Measurements from ENCODE around the gene ROM1.
"Not testable (repeated sequence)": the region's sequence is repeated elsewhere in the genome, so short reads cannot be mapped to it uniquely, and the experiment has no call there.

Gene ROM1

GRCh38 chr11:62610403-62610802 lies 2.7 kb upstream of the ROM1 start:
- no peak for DNase-seq (ENCODE audit: low read depth, low spot score)

- no peak for DNase-seq (ENCODE audit: low read depth, low spot score)
These were observed 2.0 kb upstream of the ROM1 start for GRCh38 chr11:62610814-62611704.

GRCh38 chr11:62611705-62612365 lies 1.2 kb upstream of the ROM1 start:
- no peak for DNase-seq (ENCODE audit: low read depth, low spot score)

- DNase-seq (ENCODE audit: low read depth, low spot score): no peak
These were observed 278 bp downstream of the ROM1 start for GRCh38 chr11:62613291-62613778.

GRCh38 chr11:62614275-62614674 lies 1.2 kb downstream of the ROM1 start:
- no peak for DNase-seq (ENCODE audit: low read depth, low spot score)

- DNase-seq (ENCODE audit: low read depth, low spot score): no peak
These were observed 2.5 kb downstream of the ROM1 start for GRCh38 chr11:62615521-62615920.

GRCh38 chr11:62616957-62617356 lies 3.9 kb downstream of the ROM1 start:
- not testable (repeated sequence) for DNase-seq (ENCODE audit: low read depth, low spot score)

GRCh38 chr11:62621027-62621566 lies 8.0 kb downstream of the ROM1 start:
- DNase-seq (ENCODE audit: low read depth, low spot score): no peak

- peak; percentile 99 for DNase-seq (ENCODE audit: low read depth, low spot score)
These were observed 8.8 kb downstream of the ROM1 start, which contains the start of gene B3GAT3 for GRCh38 chr11:62621567-62622470. Gene B3GAT3, minus strand, starts transcription at chr11:62621986. Its CDS starts 39 bp downstream, at chr11:62621947.

- DNase-seq (ENCODE audit: low read depth, low spot score): no peak
These were observed 9.5 kb downstream of the ROM1 start for GRCh38 chr11:62622476-62623089.

GRCh38 chr11:62627713-62628112 lies 14.7 kb downstream of the ROM1 start:
- no peak for DNase-seq (ENCODE audit: low read depth, low spot score)

- DNase-seq (ENCODE audit: low read depth, low spot score): no peak
These were observed 19.4 kb downstream of the ROM1 start for GRCh38 chr11:62632492-62632891.

- DNase-seq (ENCODE audit: low read depth, low spot score): no peak
These were observed 31.2 kb downstream of the ROM1 start for GRCh38 chr11:62644220-62644619.

GRCh38 chr11:62645671-62645945 lies 32.6 kb downstream of the ROM1 start:
- no peak for DNase-seq (ENCODE audit: low read depth, low spot score)

- DNase-seq (ENCODE audit: low read depth, low spot score): peak; percentile 99
These were observed 33.1 kb downstream of the ROM1 start, which contains the start of gene GANAB for GRCh38 chr11:62645946-62646824. Gene GANAB, minus strand, starts transcription at chr11:62646613. Its CDS starts 14 bp downstream, at chr11:62646599.

GRCh38 chr11:62646825-62647608 lies 34.0 kb downstream of the ROM1 start:
- DNase-seq (ENCODE audit: low read depth, low spot score): no peak

GRCh38 chr11:62647609-62648005 lies 34.5 kb downstream of the ROM1 start:
- no peak for DNase-seq (ENCODE audit: low read depth, low spot score)

GRCh38 chr11:62648185-62648966 lies 35.3 kb downstream of the ROM1 start:
- no peak for DNase-seq (ENCODE audit: low read depth, low spot score)
